ENCODE measurements around the gene C8B.

Gene C8B

DNA sequence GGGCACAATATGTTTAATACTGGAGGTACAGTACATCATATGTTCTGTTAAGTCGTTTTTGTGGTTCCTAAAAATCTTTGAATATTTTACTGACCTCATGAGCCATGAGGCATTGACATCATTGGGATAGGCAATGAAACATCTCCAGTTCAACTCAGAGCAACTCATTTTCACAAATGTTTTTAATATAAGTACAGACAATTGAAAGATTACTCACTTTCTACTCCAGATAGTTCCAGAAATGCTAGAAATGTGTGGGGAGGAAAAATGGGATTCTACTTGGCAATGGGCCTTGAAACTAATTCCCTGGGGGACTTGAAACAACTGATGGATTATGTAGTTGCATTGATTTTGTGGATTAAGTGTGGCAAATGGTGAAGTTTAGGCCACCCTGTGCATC is 7.2 kb upstream of the C8B start:
- no peak for DNase-seq

DNA sequence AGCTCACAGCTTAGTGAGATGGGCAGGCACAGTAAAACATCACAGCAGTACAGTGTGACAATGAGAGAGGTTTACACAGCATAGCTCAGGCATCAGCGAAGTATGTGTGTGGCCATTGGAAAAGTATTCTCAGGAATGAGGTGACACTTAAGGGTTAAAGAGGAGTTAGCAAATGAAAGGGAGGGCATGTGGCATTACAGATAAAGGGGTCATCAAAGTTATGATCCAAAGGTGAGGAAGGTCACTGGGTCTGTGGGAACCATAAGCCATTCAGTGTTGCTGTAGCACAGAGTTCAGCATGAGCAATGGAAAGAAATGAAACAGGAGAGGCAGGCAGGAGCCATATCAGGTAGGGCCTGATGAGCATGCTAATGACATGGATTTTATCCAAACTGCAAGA is 4.5 kb upstream of the C8B start:
- no peak for DNase-seq

DNA sequence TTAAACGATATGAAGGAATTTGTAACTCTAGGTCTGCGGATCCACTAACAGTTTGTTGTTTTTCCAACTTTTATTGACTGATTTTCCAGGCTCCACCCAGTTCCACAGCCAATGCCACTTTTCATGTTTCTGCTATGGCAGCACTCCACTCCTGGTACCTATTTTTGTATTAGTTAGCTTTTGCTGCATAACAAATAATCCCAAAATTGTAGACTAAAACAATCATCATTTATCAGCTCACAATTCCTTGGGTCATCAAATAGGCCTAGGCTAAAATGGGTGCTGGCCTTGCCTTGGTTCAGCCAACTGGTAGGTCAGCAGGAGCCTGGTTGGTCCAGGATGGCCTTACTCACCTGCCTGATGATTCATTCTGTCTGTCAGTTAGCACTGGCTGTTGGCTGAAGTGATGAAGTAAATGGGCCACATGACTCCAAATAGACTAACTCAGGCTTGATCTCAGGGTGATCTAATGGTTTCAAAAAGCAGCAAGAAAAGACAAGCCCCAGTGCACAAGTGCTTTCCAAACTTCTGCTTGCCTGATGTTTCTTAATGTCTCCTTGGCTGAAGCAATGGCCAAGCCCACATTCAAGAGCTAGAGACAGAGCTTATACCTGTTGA is 3.2 kb upstream of the C8B start:
- DNase-seq, result no peak

DNA sequence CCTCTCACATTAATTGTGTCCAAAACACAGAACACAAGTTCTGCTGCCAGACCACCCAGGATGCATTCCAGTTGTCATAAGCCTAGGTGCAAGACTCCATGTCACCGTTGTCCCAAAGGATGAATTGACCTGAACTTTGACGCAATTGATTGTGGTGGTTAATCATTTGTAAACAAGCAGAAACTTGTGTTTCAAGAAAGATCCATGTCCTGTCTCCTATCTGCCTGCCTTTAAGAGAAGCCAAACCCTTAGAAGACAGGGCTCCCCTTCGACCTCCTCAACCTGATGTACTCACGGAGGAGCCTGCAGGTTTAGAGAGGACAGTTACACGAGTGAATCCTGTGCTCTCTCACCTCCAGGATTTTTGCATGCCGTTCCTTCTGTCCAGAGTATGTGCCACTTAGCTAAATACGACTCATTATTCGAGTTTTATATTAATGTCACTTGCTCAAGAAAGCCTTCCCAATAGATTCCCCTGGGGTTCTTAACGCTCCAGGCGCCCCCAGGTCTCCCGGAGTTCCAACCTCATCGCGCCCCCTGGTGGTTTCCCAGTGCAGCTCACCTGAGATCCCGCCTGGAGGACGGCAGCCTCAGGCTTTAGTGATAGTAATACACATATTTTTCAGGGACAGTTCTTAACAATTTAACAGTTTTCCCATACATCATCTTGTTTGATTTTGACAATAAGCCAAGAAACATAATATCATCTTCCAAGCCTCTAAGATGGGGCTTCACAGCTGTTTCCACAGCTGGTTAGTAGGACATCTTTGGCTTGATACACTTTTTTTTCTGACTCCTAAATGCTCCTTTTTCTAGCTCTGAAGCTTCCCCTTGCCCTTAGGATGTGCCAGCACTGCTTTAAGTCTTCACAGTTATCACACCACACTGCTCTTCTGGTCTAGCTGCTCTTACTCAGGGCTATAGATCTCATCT is 2.4 kb upstream of the C8B start:
- DNase-seq, result no peak

DNA sequence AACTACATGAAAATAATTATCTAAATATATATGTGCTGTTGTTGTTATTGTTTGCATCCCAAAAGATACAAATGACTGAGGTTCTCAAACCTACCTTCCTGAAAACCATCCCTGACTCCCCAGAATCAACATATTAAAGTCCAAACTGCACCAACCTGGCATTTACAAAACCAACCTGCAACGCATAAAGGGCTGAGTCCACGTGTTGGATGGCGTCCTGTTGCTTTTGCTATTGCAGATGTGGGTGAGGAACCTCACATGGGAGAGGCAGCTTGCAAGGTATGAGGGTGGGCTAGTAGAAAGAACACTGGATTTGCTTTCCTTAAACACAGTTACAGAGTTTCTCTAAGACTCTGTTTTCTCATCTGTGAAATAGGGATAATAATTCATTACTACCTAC is 1.5 kb upstream of the C8B start:
- DNase-seq, result no peak

DNA sequence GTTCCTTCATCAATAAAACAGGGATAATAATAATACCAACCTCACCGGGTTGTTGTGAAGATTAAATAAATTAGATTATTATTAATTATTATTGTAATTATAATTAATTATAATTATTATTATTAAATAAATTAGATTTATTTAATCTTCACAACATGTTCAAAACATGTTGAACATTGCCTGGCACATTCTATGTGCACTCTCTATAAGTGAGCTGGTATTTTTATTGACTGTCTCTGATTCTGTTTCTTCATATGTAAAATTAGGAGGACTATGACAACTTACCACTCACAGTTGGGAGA is 834 bp upstream of the C8B start:
- no peak for DNase-seq

DNA sequence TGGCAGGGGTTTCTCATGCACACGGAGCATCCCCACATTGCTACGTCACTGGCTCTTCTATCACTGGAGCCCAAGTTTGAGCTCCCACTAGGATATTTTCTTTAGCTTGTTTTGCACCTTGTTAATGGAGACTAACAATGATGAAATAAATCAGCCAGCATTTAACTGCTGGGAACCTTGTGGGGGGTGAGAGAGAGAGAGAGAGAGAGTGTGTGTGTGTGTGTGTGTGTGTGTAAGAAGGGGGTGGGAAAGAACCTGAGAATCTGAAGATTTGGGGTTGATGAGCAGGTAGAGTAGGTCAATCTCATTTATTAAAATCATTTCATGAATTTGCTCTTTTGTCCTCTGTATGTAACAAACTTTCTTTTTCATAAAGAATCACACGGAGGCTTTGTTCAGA is 624 bp downstream of the C8B start:
- DNase-seq, result no peak

DNA sequence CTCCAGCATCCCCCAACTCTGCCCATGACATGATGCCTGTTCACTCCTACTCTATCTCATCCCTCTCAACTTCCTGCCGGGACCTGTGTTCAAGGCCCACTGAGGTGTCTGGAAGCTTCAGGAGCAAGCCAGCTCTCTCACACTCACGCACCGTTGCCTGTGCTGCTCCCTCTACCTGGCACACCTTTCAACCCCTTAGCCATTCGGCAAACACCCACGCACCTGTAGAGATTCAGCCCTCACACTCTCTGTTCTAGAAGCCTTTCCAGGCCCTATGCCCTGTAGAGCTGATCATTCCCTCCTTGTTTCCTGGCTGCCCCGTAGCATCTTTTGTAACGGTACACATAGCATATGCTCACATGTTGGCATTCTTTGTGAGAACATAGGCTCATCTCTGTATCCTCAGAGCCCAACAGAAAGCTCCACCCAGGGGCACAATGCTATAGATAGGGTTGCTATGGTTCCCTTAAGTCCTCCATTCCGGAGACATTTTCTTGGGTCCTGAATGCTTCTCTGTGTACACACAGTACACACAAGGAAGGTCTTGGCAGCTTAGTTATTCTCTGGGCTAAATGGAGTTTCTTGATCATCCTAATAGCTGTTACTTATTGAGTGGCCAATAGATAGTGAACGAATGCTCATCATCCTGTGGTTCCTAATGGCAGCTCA is 1.3 kb downstream of the C8B start:
- no peak for DNase-seq

DNA sequence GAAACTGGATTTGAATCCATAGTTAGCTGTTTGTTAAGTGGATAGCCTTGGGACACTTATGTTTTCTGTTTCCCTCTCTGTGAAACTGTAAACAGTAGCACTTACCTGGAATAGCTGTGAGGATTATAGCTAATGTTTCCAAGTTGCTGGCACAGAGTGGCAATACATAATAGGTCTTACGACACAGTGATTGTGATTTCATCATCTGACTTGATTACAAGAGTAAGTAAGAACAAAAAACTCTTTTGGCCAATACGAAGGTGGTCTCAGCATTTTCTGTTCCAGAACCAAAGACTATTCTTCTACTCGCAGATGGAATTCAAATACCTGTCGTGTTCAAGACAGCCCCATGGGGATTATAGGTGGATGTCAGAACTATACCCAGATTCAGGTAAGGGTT is 2.1 kb downstream of the C8B start:
- DNase-seq, result no peak

DNA sequence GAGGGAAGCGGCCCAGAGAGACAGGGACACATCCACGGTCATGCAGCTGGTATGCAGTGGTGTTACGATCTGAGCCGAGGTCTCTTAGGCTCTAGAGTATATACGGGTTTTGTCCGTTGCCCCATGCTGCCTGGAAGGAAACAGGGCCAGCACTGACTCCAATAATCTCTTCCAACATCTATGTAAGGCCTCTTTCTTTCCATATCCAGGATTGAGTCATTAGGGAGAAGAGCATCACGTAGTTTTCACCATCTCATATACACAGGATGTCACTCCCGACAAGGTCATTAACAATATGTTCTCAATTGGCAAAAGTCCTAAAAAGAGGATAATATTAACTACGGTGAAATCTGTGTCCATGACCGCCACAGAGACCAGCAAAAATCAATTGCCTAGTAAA is 4.4 kb downstream of the C8B start:
- no peak for DNase-seq

DNA sequence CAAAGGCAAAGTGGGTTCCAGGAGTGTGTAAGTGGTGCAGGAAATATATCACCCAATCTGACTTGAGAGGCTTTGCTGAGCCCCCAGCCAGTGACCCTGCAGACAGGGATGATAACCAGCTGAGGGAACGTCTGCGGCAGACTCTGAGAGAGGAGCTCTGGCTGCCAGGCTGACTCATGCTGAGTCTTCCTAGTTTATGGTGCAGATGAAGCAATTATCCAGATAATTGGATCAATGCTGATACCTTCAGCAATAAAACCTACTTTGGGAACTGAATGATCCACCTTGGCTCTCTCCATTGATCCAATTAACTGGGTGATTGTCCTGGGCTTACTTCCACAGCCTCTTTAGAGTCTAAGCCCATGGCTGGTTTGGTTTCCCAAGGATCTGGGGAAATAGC is 7.3 kb downstream of the C8B start:
- DNase-seq, result no peak

DNA sequence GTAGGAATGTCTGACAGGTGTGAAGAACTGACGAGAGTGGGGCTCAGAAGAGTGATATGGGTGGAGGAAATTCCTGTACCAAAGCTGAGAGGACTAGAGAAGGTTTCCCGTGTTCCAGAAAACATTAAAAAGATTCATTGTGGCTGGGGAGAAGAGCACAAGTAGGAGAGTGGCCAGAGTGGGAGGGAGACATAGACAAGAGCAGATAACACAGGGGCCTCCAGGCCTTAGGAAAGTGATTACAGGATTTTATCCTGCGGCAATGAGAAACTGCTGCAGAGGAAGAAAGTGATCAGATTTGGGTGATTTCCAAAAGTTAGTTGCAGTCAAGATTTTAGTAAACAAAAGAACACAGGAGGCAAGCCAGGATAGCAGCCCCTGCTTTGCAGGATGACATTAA is 7.9 kb downstream of the C8B start:
- DNase-seq, result no peak

DNA sequence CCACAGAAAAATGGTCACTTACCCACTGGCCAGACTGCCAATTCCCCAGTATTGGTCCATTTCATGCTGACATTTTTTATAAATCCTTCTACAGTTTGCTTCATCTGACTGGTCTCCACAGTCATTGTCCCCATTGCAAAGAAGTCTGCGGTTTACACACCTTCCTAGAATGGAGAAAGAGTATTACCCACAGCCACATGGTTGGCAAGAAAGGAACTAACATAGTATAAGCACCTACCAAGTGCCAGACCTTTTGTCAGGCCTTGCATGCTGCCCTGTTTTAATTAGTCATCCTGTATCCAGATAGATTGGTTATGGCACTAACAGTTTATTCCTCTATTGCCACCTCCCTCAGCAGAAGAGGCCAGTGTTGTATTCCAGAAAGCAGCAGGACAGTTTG is 11.2 kb downstream of the C8B start:
- DNase-seq, result no peak

DNA sequence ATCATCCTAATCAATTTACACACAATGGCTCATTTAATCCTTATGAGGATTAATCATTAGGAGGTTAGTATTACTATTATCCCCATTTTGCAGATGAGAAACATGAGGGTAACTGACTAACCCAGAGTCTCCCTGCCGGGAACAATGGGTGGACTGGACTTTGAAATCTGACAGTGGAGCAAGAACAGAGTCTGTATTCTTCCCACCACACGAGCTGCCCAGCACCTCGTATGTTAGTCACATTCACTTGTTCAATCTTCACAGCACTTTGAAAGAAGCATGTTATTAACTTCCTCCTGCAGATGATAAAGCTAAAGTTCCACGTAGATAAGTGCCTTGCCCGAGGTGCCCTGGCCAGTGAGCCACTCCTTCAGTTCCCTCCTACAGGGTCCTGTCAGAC is 12.4 kb downstream of the C8B start:
- DNase-seq, result no peak

DNA sequence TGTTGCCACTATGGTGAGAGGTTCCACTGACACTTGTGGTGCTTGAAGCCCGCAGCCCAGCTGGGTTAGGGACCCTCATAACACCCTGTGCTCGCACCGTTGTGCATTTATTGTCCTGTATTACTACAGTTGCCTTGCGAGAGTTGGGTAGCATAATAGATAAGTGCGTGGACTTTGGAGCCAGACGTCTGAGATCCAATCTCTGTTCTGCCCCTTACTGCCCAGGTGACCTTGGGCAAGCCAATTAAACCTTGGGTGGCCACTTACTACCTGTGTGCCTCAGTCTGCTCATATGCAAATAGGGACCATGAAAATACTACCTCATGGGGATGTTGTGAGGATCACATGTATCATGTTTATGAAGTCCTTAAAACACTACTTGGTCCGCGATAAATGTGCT is 13.3 kb downstream of the C8B start:
- no peak for DNase-seq

DNA sequence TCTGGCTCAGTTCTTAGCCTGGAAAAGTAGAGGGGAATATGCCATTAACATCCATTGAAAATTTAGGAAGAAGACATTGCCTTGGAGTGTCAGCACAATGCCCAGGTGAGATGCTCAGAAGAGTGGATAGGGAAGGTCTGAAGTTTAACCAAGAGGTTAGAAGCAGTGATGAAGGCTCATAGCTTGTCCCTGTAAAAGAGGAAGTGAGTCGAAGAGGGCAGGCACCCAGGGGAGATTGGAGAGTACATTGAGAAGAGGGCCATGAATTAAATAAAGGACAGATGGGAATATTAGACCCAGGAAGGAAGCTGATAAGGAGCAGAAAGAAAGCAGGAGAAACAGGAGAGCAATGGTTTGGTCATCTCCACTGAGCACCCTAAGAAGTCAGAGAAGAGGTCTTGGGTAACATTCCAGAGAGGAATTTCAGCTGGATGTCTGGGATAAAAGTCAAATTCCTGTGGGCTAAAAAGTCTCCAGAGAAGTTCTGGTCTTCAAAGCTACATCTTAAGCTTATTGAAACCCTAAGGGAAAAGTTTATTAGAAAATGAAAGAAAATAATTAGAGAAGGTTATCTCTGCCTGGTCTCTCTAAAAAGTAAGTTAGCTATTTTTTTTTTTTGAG is 17.3 kb downstream of the C8B start:
- DNase-seq, result no peak

DNA sequence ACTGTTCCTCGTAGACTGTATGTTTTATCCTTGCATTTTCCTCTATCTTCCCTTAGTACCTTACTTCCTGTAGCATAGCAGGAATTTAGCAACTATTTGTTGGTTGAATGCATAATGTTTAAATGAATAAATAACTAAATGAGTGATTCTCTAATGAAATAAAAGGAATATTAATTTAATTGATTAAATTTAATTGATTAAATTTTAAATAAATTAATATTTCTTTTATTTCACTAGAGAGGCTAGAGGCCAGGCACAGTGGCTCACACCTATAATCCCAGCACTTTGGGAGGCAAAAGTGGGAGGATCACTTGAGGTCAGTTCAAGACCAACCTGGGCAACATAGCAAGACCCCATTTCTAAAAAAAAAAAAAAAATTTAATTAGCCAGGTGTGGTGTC is 25.8 kb downstream of the C8B start:
- no peak for DNase-seq

DNA sequence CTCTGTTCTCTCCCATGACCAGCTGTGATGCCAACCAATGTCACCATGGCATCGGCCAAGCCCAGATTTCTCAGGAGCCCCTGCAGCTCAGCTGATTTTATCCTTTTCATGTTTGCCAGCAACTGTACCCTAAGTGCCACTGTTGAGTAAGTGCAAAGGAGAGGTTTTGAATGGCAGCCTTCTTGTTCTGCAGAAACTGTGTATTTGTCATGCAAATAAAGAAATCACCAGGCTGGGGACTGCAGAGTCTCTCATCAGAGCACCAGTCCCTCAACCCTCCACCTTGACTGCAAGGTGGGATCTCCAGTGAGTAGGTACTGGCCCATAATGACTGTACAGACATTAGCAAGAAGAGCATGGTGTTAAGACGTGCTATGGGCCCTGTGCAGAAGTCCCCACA is 26.6 kb downstream of the C8B start:
- DNase-seq, result no peak

DNA sequence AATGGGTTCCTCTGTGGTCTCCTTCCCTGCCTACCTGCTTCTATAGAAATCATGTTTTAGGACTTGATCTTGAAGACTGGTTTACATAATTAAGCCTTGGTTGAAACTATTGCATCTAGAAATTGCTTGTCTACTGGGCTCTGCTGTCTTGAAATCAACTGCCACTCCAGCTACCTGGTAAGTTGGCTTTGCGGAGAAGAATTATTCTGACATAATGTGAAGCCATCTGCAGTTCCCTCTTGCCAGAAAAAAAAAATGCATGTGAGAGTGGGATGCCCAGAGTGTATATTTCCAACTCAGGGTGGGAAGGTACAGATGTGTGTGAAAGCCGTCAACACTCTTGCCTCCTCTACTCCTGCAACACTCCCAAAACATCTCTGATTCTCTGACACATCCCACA is 27.2 kb downstream of the C8B start:
- no peak for DNase-seq

DNA sequence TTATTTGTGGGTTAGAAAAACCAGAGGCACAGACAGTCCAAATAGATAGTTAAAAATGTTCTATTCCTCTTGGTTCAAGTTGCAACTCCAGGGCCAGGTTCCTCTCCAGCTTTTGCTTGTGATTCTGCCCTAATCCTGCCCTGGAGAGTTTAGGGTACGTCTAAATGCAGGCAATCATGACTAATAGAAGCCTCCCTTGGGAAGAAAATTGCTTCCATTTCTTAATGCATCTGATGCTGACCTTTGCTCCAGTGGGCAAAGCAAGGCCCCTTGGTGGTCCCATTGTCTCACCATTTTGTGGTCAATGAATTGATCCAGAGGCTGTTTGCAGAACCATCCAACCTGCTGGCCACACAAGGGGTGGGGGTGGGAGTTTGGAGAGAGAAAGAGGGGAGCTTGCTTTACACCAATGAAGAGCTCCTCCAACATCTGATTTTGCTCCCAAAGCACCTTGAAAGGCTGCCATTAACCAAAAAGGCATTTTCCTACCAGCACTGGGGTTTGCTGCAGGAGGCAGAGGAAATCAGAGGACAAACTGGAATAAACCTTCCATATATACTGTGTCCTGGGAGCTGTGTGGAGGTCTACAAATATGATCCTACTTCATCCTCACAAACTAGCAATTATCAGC is 31.3 kb downstream of the C8B start:
- DNase-seq, result no peak

DNA sequence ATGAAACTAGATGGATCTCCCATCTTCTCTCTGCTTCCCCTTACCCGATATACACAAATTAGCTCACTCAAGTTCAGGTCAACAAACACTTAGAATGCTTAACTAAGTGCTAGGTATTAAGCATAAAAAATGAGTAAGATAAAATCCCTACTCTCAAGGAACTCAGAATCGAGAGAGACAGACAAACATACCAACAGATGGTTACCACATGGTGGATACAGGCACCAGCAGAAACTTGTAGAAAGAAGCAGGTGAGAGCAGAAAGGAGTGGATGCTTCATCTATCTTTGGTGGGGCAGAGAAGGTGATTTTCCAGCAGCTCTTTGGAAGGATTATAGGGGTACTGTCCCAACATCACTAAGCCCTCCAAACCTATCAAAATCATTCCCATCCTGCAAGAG is 32.2 kb downstream of the C8B start:
- no peak for DNase-seq

DNA sequence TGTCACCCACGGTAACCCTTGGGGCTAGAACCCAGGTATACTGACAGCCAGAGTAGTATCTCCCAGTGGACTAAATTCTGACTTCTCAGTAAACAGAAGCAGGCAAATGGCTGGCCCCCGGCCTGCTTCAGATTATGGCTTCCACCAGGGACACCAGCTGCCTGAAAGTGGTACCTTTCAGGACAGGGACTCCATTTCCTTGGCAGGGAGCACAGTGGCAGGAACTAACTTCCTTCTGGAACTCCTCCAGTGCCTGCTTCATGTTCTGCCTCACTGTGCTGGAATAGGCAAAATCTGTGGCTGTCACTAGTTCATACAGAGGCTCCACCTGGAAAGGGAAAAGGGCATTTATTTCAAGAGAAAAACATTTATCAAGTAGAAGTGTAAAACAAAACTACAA is 32.7 kb downstream of the C8B start:
- DNase-seq, result no peak

DNA sequence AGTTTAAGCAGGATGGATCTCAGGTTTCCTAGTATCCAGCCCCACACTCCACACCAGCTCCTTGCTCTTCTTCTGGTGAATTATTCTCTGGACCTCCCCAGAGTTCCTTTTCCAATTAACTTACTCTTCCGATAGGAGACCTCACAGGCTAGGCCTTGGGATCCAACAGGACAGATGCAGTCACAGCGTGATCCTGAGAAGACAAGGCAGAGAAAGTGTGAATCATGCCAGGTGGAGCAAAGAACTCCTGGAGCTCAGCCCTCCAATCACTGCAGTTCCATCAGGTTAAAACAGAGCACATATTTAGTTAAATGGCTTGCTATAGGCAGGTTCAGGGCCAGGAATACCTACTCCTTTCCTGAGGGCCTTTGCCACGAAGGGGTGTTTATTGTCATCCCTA is 34.1 kb downstream of the C8B start:
- no peak for DNase-seq

Data from right kidney (tissue), 1 donor.